ENCODE results near the gene RUNX1.

Gene RUNX1

DNA sequence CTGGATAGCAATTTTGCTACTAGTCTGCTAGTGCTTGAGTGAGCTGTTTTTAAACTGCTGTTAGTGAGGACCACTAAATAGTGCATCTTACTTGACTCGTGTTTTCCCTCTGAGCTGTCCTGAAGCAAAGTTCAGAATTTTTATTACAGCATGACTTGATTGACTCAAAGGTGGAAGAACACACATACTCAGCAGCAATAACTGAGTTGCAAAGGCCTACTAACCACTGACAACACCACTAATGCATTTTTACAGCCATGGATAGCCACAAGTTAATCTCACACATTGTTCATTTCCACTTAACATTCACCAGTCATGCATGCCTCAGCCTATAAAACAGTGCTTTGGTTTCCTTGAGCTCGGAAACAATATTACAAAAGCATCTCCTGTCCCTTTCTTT lies 148.7 kb downstream of the RUNX1 start:
- TF ChIP-seq ZC3H10 (CRISPR knock-in tag; IDR thresholded peaks at IDR 0.05) (no peak), ZNF565 (CRISPR knock-in tag; conservative IDR thresholded peaks at IDR 0.05; ENCODE audit: low read depth) (no peak), ISL1 (CRISPR knock-in tag; IDR thresholded peaks at IDR 0.05) (no peak), ZNF70 (CRISPR knock-in tag; IDR thresholded peaks at IDR 0.05) (no peak), RARB (CRISPR knock-in tag; IDR thresholded peaks at IDR 0.05) (no peak), ZNF8 (CRISPR knock-in tag; IDR thresholded peaks at IDR 0.05) (no peak), BACH2 (CRISPR knock-in tag; IDR thresholded peaks at IDR 0.05; ENCODE audit: borderline replicate concordance) (no peak), SNAI2 (CRISPR knock-in tag; IDR thresholded peaks at IDR 0.05) (no peak), ZFP3 (CRISPR knock-in tag; IDR thresholded peaks at IDR 0.05) (no peak), TOX (CRISPR knock-in tag; IDR thresholded peaks at IDR 0.05; ENCODE audit: borderline replicate concordance) (no peak), ESRRG (CRISPR knock-in tag; IDR thresholded peaks at IDR 0.05) (no peak), GLIS3 (CRISPR knock-in tag; IDR thresholded peaks at IDR 0.05) (no peak)
- TF ChIP-seq, protein P1, sequence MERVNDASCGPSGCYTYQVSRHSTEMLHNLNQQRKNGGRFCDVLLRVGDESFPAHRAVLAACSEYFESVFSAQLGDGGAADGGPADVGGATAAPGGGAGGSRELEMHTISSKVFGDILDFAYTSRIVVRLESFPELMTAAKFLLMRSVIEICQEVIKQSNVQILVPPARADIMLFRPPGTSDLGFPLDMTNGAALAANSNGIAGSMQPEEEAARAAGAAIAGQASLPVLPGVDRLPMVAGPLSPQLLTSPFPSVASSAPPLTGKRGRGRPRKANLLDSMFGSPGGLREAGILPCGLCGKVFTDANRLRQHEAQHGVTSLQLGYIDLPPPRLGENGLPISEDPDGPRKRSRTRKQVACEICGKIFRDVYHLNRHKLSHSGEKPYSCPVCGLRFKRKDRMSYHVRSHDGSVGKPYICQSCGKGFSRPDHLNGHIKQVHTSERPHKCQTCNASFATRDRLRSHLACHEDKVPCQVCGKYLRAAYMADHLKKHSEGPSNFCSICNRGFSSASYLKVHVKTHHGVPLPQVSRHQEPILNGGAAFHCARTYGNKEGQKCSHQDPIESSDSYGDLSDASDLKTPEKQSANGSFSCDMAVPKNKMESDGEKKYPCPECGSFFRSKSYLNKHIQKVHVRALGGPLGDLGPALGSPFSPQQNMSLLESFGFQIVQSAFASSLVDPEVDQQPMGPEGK (CRISPR knock-in tag; IDR thresholded peaks at IDR 0.05; ENCODE audit: borderline replicate concordance) = no peak
- TF ChIP-seq, protein P2, sequence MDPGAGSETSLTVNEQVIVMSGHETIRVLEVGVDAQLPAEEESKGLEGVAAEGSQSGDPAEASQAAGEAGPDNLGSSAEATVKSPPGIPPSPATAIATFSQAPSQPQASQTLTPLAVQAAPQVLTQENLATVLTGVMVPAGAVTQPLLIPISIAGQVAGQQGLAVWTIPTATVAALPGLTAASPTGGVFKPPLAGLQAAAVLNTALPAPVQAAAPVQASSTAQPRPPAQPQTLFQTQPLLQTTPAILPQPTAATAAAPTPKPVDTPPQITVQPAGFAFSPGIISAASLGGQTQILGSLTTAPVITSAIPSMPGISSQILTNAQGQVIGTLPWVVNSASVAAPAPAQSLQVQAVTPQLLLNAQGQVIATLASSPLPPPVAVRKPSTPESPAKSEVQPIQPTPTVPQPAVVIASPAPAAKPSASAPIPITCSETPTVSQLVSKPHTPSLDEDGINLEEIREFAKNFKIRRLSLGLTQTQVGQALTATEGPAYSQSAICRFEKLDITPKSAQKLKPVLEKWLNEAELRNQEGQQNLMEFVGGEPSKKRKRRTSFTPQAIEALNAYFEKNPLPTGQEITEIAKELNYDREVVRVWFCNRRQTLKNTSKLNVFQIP (CRISPR knock-in tag; IDR thresholded peaks at IDR 0.05; ENCODE audit: borderline replicate concordance, low read depth) = no peak
- no peak for ATAC-seq

DNA sequence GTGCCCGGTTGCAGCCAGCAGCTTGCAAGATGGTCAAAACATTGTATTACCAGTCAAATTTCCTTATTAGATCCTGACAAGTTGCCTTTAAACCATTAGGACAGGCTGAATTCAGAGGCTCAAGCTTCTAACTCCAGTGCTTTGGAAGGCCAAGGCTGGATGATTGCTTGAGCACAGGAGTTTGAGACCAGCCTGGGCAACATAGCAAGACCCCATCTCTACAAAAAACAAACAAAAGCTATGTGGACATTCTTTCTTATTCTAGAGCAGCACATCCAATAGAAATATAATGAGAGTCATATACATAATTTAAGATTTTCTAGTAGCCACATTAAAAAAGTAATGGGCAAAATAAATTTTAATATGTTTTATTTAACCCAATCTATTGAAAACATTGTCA lies 149.3 kb downstream of the RUNX1 start:
- ATAC-seq = no peak
- TF ChIP-seq ZNF8 (CRISPR knock-in tag; IDR thresholded peaks at IDR 0.05) (no peak), TOX (CRISPR knock-in tag; IDR thresholded peaks at IDR 0.05; ENCODE audit: borderline replicate concordance) (no peak), ZFP3 (CRISPR knock-in tag; IDR thresholded peaks at IDR 0.05) (no peak), RARB (CRISPR knock-in tag; IDR thresholded peaks at IDR 0.05) (no peak), ZNF565 (CRISPR knock-in tag; conservative IDR thresholded peaks at IDR 0.05; ENCODE audit: low read depth) (no peak), SNAI2 (CRISPR knock-in tag; IDR thresholded peaks at IDR 0.05) (no peak), BACH2 (CRISPR knock-in tag; IDR thresholded peaks at IDR 0.05; ENCODE audit: borderline replicate concordance) (no peak), GLIS3 (CRISPR knock-in tag; IDR thresholded peaks at IDR 0.05) (no peak), ARNTL (CRISPR knock-in tag; IDR thresholded peaks at IDR 0.05; ENCODE audit: borderline replicate concordance, low read depth) (no peak)
- TF ChIP-seq, protein P2 (CRISPR knock-in tag; IDR thresholded peaks at IDR 0.05; ENCODE audit: borderline replicate concordance, low read depth) = no peak
- TF ChIP-seq, protein P1 (CRISPR knock-in tag; IDR thresholded peaks at IDR 0.05; ENCODE audit: borderline replicate concordance) = no peak
- TF ChIP-seq, protein P3, sequence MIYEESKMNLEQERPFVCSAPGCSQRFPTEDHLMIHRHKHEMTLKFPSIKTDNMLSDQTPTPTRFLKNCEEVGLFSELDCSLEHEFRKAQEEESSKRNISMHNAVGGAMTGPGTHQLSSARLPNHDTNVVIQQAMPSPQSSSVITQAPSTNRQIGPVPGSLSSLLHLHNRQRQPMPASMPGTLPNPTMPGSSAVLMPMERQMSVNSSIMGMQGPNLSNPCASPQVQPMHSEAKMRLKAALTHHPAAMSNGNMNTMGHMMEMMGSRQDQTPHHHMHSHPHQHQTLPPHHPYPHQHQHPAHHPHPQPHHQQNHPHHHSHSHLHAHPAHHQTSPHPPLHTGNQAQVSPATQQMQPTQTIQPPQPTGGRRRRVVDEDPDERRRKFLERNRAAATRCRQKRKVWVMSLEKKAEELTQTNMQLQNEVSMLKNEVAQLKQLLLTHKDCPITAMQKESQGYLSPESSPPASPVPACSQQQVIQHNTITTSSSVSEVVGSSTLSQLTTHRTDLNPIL (CRISPR knock-in tag; IDR thresholded peaks at IDR 0.05; ENCODE audit: low read depth) = no peak
- TF ChIP-seq, protein P4, sequence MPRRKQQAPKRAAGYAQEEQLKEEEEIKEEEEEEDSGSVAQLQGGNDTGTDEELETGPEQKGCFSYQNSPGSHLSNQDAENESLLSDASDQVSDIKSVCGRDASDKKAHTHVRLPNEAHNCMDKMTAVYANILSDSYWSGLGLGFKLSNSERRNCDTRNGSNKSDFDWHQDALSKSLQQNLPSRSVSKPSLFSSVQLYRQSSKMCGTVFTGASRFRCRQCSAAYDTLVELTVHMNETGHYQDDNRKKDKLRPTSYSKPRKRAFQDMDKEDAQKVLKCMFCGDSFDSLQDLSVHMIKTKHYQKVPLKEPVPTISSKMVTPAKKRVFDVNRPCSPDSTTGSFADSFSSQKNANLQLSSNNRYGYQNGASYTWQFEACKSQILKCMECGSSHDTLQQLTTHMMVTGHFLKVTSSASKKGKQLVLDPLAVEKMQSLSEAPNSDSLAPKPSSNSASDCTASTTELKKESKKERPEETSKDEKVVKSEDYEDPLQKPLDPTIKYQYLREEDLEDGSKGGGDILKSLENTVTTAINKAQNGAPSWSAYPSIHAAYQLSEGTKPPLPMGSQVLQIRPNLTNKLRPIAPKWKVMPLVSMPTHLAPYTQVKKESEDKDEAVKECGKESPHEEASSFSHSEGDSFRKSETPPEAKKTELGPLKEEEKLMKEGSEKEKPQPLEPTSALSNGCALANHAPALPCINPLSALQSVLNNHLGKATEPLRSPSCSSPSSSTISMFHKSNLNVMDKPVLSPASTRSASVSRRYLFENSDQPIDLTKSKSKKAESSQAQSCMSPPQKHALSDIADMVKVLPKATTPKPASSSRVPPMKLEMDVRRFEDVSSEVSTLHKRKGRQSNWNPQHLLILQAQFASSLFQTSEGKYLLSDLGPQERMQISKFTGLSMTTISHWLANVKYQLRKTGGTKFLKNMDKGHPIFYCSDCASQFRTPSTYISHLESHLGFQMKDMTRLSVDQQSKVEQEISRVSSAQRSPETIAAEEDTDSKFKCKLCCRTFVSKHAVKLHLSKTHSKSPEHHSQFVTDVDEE (CRISPR knock-in tag; IDR thresholded peaks at IDR 0.05) = no peak

DNA sequence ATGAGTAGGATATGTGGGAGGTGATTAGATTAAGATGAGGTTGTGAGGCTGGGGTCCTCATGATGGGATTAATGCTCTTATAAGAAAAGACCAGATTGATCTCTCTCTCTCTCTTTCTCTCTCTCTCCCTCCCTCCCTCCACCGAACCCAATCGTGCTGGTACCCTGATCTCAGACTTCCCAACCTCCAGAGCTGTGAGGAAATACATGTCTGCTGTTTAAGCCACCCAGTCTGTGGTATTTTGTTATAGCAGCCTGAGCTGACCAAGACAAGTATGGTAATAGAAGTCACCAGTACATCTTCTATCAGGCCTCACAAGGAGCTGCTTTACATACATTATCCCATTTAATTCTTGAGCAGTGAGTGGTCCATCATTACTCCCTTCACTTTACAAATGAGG lies 149.8 kb downstream of the RUNX1 start:
- TF ChIP-seq ZFP30 (CRISPR knock-in tag; IDR thresholded peaks at IDR 0.05) = no peak
- TF ChIP-seq, protein P2 (CRISPR knock-in tag; IDR thresholded peaks at IDR 0.05; ENCODE audit: borderline replicate concordance, low read depth) = no peak
- no peak for ATAC-seq

Measured in SK-N-SH treated with all-trans-retinoic acid at 6 μM for 48 hours (cell line).